HFFc6 (cell line): ENCODE measurements around the gene TAGLN2. TPM values are rescaled to one million over a fixed set of nuclear protein-coding genes. Genes with fewer than 3 reads are reported as not detected.

Source experiments
- DNase-seq: peaks from one replicate; pipeline ENCODE4 v3.0.0-alpha.2; 2018
- H3K27ac Mint-ChIP-seq: 2 replicates; pipeline ENCODE4 v1.8.0; 2020; ENCODE audit warnings: mild to moderate bottlenecking, mixed read lengths
- H3K27me3 Mint-ChIP-seq: 2 replicates; pipeline ENCODE4 v1.8.0; 2021; ENCODE audit warnings: mild to moderate bottlenecking, moderate library complexity, mixed read lengths; ENCODE audit not compliant: insufficient read depth
- H3K36me3 Mint-ChIP-seq: 2 replicates; pipeline ENCODE4 v1.8.0; 2021; ENCODE audit warnings: low read depth, mixed read lengths
- H3K4me1 Mint-ChIP-seq: 2 replicates; pipeline ENCODE4 v1.8.0; 2020; ENCODE audit warnings: low read depth, mixed read lengths
- H3K4me3 Mint-ChIP-seq: 2 replicates; pipeline ENCODE4 v1.8.0; 2020; ENCODE audit warnings: mild to moderate bottlenecking, moderate library complexity, mixed read lengths
- H3K9me3 Mint-ChIP-seq: 2 replicates; pipeline ENCODE4 v1.8.0; 2020; ENCODE audit warnings: mild to moderate bottlenecking, mixed read lengths
- CTCF ChIP-seq: fragments of 200-600 bp; sonication (generic); IDR thresholded peaks from 2 replicates; pipeline ENCODE4 v1.5.0; 2021; ENCODE audit warnings: antibody characterized with exemption, mild to moderate bottlenecking
- total RNA-seq, 6 experiments: library from RNA; stranded (reverse); fragmentation: NEBNext Ultra II Directional; extraction: Animal tissue kit (Norgen Biotek cat#: 25700); gene quantifications; 2 replicates in 1 of 6; 3 replicates in 5 of 6; pipeline ENCODE4 v1.2.3, GENCODE V29; 2021

Gene TAGLN2
- total RNA-seq, 6 experiments from 2014 or later: 560 to 914 (median 815) TPM

- Mint-ChIP-seq H3K9me3 (no peaks in the 10 kb centered on the region), H3K4me3 (peak overlapping the region; percentile 54), H3K27ac (peak overlapping the region; percentile 94), H3K36me3 (peaks cover 65% of the 10 kb centered on the region), H3K27me3 (peaks cover 14% of the 10 kb centered on the region; the same call in 1 of the 2 replicates), H3K4me1 (peaks cover 100% of the 10 kb centered on the region)
- no peak for TF ChIP-seq CTCF
- no peak for DNase-seq
Measured at GRCh38 chr1:159917533-159918351, 7.6 kb downstream of the TAGLN2 start.

- Mint-ChIP-seq H3K9me3 (no peaks in the 10 kb centered on the region), H3K36me3 (peaks cover 62% of the 10 kb centered on the region), H3K27ac (peak overlapping the region; percentile 94), H3K27me3 (peaks cover 14% of the 10 kb centered on the region; the same call in 1 of the 2 replicates), H3K4me1 (peaks cover 100% of the 10 kb centered on the region), H3K4me3 (peak overlapping the region; percentile 70)
- peak; percentile 94 for DNase-seq
- peak; percentile 32; the same call in 1 of the 2 replicates for TF ChIP-seq CTCF
Measured at GRCh38 chr1:159916242-159917051, 8.9 kb downstream of the TAGLN2 start.

- Mint-ChIP-seq H3K4me1 (peaks cover 100% of the 10 kb centered on the region), H3K4me3 (peak overlapping the region; percentile 70)
Measured at GRCh38 chr1:159915571-159916241, 9.6 kb downstream of the TAGLN2 start.

GRCh38 chr1:159914252-159915018 is 10.9 kb downstream of the TAGLN2 start:
- no peak overlapping the region for H3K4me3 Mint-ChIP-seq
- peaks cover 43% of the 10 kb centered on the region for H3K36me3 Mint-ChIP-seq
- H3K27ac Mint-ChIP-seq: peak overlapping the region; percentile 97
- H3K4me1 Mint-ChIP-seq: peaks cover 100% of the 10 kb centered on the region
- H3K27me3 Mint-ChIP-seq: peaks cover 14% of the 10 kb centered on the region; the same call in 1 of the 2 replicates
- no peaks in the 10 kb centered on the region for H3K9me3 Mint-ChIP-seq
- no peak for DNase-seq
- no peak for TF ChIP-seq CTCF

More at GRCh38 chr1:159915571-159916241, 9.6 kb downstream of the TAGLN2 start:
- H3K27ac Mint-ChIP-seq: peak overlapping the region; percentile 94
- H3K36me3 Mint-ChIP-seq: peaks cover 55% of the 10 kb centered on the region
- peaks cover 14% of the 10 kb centered on the region; the same call in 1 of the 2 replicates for H3K27me3 Mint-ChIP-seq
- no peaks in the 10 kb centered on the region for H3K9me3 Mint-ChIP-seq
- TF ChIP-seq CTCF: no peak
- no peak for DNase-seq
